ENCODE results near the gene AGO3. TPM values are rescaled to one million over a fixed set of nuclear protein-coding genes. Genes with fewer than 3 reads are reported as not detected.

Gene AGO3
- total and polyA plus RNA-seq, 2 of the 13 experiments (the other 11 are each of a cell fraction or from before 2014, with no cell fraction given), result 21.2 to 27.1 TPM

GRCh38 chr1:35882945-35883634, 47.8 kb upstream of the AGO3 start, which contains the start of gene AGO1 (continued):
- TF ChIP-seq ZBTB40 (IDR thresholded peaks at IDR 0.05) (no peak), ZBTB40 (CRISPR knock-in tag; IDR thresholded peaks at IDR 0.05) (no peak), RFXAP (CRISPR knock-in tag; IDR thresholded peaks at IDR 0.05; ENCODE audit: borderline replicate concordance) (0 out of 2 replicates have a peak, but pooled peaks have one; percentile 41), ZNF644 (CRISPR knock-in tag; IDR thresholded peaks at IDR 0.05; ENCODE audit: low read depth) (no peak), PHF20 (CRISPR knock-in tag; IDR thresholded peaks at IDR 0.05) (peak; percentile 65), U2AF1 (optimal IDR thresholded peaks at IDR 0.05; ENCODE audit: low read depth, low read length) (no peak), ZNF660 (CRISPR knock-in tag; IDR thresholded peaks at IDR 0.05; ENCODE audit: borderline replicate concordance, low read depth) (no peak), HOXA9 (CRISPR knock-in tag; IDR thresholded peaks at IDR 0.05; ENCODE audit: borderline replicate concordance) (no peak), CENPX (CRISPR knock-in tag; IDR thresholded peaks at IDR 0.05) (no peak), THAP9 (CRISPR knock-in tag; IDR thresholded peaks at IDR 0.05; ENCODE audit: borderline replicate concordance) (no peak; the same call in 1 of the 2 replicates), ZBED4 (CRISPR knock-in tag; IDR thresholded peaks at IDR 0.05; ENCODE audit: borderline replicate concordance) (no peak; the same call in 1 of the 2 replicates), ZNF329 (CRISPR knock-in tag; IDR thresholded peaks at IDR 0.05; ENCODE audit: low read depth) (no peak), ZNF549 (CRISPR knock-in tag; IDR thresholded peaks at IDR 0.05) (no peak)
